ENCODE measurements around the gene KLF12. TPM values are rescaled to one million over a fixed set of nuclear protein-coding genes. Genes with fewer than 3 reads are reported as not detected.

The KLF12 gene
- total RNA-seq, 4 donors from 2014 or later, result 7.8 to 20.3 (median 14.1) TPM

- DNase-seq (ENCODE audit: low spot score in 2 of 2), result peak in 1 of 2 donors; percentile 27
- peak overlapping the region; percentile 87 to 98 (median 97) for H3K27ac ChIP-seq
- peak overlapping the region; percentile 59 to 89 (median 68) for H3K4me3 ChIP-seq
- no peaks in the 10 kb centered on the region for H3K36me3 ChIP-seq
- TF ChIP-seq, protein P1, sequence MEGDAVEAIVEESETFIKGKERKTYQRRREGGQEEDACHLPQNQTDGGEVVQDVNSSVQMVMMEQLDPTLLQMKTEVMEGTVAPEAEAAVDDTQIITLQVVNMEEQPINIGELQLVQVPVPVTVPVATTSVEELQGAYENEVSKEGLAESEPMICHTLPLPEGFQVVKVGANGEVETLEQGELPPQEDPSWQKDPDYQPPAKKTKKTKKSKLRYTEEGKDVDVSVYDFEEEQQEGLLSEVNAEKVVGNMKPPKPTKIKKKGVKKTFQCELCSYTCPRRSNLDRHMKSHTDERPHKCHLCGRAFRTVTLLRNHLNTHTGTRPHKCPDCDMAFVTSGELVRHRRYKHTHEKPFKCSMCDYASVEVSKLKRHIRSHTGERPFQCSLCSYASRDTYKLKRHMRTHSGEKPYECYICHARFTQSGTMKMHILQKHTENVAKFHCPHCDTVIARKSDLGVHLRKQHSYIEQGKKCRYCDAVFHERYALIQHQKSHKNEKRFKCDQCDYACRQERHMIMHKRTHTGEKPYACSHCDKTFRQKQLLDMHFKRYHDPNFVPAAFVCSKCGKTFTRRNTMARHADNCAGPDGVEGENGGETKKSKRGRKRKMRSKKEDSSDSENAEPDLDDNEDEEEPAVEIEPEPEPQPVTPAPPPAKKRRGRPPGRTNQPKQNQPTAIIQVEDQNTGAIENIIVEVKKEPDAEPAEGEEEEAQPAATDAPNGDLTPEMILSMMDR (IDR thresholded peaks at IDR 0.05), result no peak
- no peak for TF ChIP-seq POLR2A (IDR thresholded peaks at IDR 0.05)
- TF ChIP-seq EP300 (IDR thresholded peaks at IDR 0.05), result no peak
- H3K9me3 ChIP-seq, result no peaks in the 10 kb centered on the region
- 2% methylated on average over 27 of the region's 27 CpGs for WGBS, 2 donors
- no peaks in the 10 kb centered on the region for H3K27me3 ChIP-seq
- peaks cover 0 to 16% (median 4%) of the 10 kb centered on the region in 4 donors for H3K4me1 ChIP-seq
Observed at GRCh38 chr13:74136084-74136658, 2.0 kb upstream of the KLF12 start.

- peak; percentile 30 to 37 for DNase-seq (ENCODE audit: low spot score in 2 of 2)
- Histone ChIP-seq H3K36me3 (no peaks in the 10 kb centered on the region), H3K4me1 (peaks cover 0 to 23% (median 9%) of the 10 kb centered on the region in 4 donors), H3K27ac (peak overlapping the region; percentile 87 to 98 (median 97)), H3K9me3 (no peaks in the 10 kb centered on the region), H3K27me3 (no peaks in the 10 kb centered on the region), H3K4me3 (peak overlapping the region; percentile 59 to 89 (median 68))
- TF ChIP-seq, protein P1 (IDR thresholded peaks at IDR 0.05), result no peak
- peak in 1 of 2 donors; percentile 30 for TF ChIP-seq POLR2A (IDR thresholded peaks at IDR 0.05)
- TF ChIP-seq EP300 (IDR thresholded peaks at IDR 0.05), result peak in 1 of 2 donors; percentile 39
- WGBS, 2 donors, result 0 to 1% methylated on average over 39 to 50 of the region's 72 CpGs
Observed at GRCh38 chr13:74135326-74136083, 1.3 kb upstream of the KLF12 start.

DNA sequence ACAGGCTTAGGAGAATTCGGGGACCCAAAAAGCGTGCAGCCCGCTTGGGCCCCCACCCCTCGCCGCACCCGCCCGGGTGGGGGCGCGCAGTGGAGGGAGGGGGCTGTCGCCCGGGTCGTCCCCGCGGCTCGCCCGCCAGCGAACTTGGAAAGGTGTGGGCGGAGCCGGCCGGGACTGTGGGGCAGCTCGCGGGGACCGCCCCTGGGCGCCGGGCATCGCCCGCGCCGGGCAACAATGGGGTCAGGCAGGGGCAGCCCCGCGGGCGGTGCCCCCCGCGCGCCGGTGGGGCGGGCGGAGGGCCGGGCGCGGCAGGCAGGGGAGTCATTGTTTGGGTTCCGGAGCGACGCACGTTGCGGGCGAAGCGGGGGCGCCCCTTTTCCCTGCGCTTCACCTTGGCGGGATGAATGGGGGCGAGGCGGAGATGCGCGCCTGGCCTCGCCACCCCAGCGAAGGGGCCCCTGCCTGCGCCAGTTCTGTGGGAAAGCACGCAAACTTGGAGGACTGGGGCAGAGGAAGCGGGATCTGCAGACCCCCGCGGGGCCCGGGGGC, 647 bp upstream of the KLF12 start:
- 0 to 7% methylated on average over 3 to 28 of the region's 63 CpGs for WGBS, 2 donors
- TF ChIP-seq EP300 (IDR thresholded peaks at IDR 0.05), result no peak
- TF ChIP-seq POLR2A (IDR thresholded peaks at IDR 0.05), result no peak
- TF ChIP-seq, protein P1 (IDR thresholded peaks at IDR 0.05), result no peak
- H3K9me3 ChIP-seq, result no peaks in the 10 kb centered on the region
- H3K4me3 ChIP-seq, result peak overlapping the region; percentile 62 to 89 (median 81)
- DNase-seq (ENCODE audit: low spot score in 2 of 2), result peak in 1 of 2 donors; percentile 16
- no peaks in the 10 kb centered on the region for H3K36me3 ChIP-seq
- peaks cover 0 to 30% (median 15%) of the 10 kb centered on the region in 4 donors for H3K4me1 ChIP-seq
- H3K27me3 ChIP-seq, result no peaks in the 10 kb centered on the region
- peak overlapping the region; percentile 87 to 98 (median 97) for H3K27ac ChIP-seq

DNA sequence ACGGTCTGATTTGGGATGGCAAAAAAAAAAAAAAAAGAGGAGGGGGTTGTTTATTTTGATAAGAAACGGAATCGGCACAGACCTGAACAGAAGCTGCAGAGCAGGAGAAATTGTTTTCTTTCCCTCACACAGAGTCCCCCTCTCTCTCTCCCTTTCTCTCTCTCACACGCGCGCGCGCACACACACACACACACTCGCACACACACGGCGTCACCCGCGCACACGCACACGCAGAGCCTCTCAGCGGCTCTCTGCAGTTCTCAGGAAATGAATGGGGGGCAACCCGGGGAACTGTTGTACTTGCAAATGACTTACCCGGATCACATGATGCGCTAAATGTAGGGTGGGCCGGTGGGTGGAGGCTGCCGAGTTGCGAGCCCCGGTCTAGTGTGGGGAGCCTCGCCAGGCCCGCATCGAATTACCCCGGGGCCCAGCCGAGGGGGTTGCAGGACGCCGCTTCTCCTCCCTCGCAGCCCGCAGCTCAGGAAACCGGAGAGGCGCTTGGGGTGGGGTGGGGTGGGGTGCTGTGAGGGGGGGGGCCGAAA, 475 bp downstream of the KLF12 start:
- DNase-seq (ENCODE audit: low spot score in 2 of 2), result peak; percentile 69 to 81
- TF ChIP-seq, protein P1 (IDR thresholded peaks at IDR 0.05), result no peak
- TF ChIP-seq EP300 (IDR thresholded peaks at IDR 0.05) (peak in 1 of 2 donors; percentile 85), POLR2A (IDR thresholded peaks at IDR 0.05) (peak in 1 of 2 donors; percentile 49)
- peak overlapping the region; percentile 62 to 89 (median 81) for H3K4me3 ChIP-seq
- H3K27ac ChIP-seq, result peak overlapping the region; percentile 87 to 98 (median 97)
- H3K36me3 ChIP-seq, result no peaks in the 10 kb centered on the region
- no peaks in the 10 kb centered on the region for H3K9me3 ChIP-seq
- WGBS, 2 donors, result 0 to 1% methylated on average over 16 to 30 of the region's 35 CpGs
- peaks cover 0 to 41% (median 21%) of the 10 kb centered on the region in 4 donors for H3K4me1 ChIP-seq
- H3K27me3 ChIP-seq, result no peaks in the 10 kb centered on the region

All from tibial nerve (tissue), 4 donors.